OCI-LY1 (cell line): ENCODE data around the gene LRP5.

Experiments
- H2AFZ ChIP-seq: fragments of 200-600 bp; sonication (generic), shearing (Covaris generic); 2 replicates; pipeline ENCODE4 v1.6.0; 2014; ENCODE audit warnings: antibody characterized with exemption, mild to moderate bottlenecking, low read length
- H3F3A ChIP-seq: fragments of 200-600 bp; sonication (generic), shearing (Covaris generic); 2 replicates; pipeline ENCODE4 v1.6.0; 2014; ENCODE audit warnings: mild to moderate bottlenecking, antibody characterized with exemption, low read length, moderate library complexity; ENCODE audit not compliant: insufficient read depth
- H3K27ac ChIP-seq: fragments of 200-600 bp; sonication (generic); 2 replicates; pipeline ENCODE4 v1.5.1; 2014; ENCODE audit warnings: low read length, mixed run types, mild to moderate bottlenecking, low read depth; ENCODE audit not compliant: poor library complexity, severe bottlenecking
- H3K27me3 ChIP-seq: fragments of 200-600 bp; sonication (generic); 2 replicates; pipeline ENCODE4 v1.6.0; 2014; ENCODE audit warnings: antibody characterized with exemption, mild to moderate bottlenecking, low read length, moderate library complexity; ENCODE audit not compliant: insufficient read depth
- H3K36me3 ChIP-seq: fragments of 200-600 bp; sonication (generic); 2 replicates; pipeline ENCODE4 v1.6.1; 2014; ENCODE audit warnings: mild to moderate bottlenecking, antibody characterized with exemption, low read length, moderate library complexity, mixed read lengths; ENCODE audit not compliant: insufficient read depth
- H3K4me1 ChIP-seq: fragments of 200-600 bp; sonication (generic); 2 replicates; pipeline ENCODE4 v1.5.1; 2014; ENCODE audit warnings: mild to moderate bottlenecking, low read length, moderate library complexity; ENCODE audit not compliant: insufficient read depth, severe bottlenecking
- H3K4me2 ChIP-seq: fragments of 200-600 bp; sonication (generic), shearing (Covaris generic); 2 replicates; pipeline ENCODE4 v1.6.1; 2014; ENCODE audit warnings: low read length
- H3K4me3 ChIP-seq: fragments of 200-600 bp; sonication (generic); 2 replicates; pipeline ENCODE4 v1.5.1; 2014; ENCODE audit warnings: low read length, low read depth, mild to moderate bottlenecking, mixed read lengths; ENCODE audit not compliant: poor library complexity, severe bottlenecking
- H3K79me2 ChIP-seq: fragments of 200-600 bp; shearing (Covaris generic); 2 replicates; pipeline ENCODE4 v1.6.1; 2016; ENCODE audit warnings: mixed run types, low read length, mixed read lengths; ENCODE audit not compliant: insufficient read depth
- H3K9ac ChIP-seq: fragments of 200-600 bp; sonication (generic), shearing (Covaris generic); 2 replicates; pipeline ENCODE4 v1.6.1; 2014; ENCODE audit warnings: mild to moderate bottlenecking, low read length, mixed read lengths
- H3K9me2 ChIP-seq: fragments of 200-600 bp; sonication (generic), shearing (Covaris generic); 2 replicates; pipeline ENCODE4 v1.6.1; 2014; ENCODE audit warnings: low read depth, mild to moderate bottlenecking, low read length, mixed read lengths
- H3K9me3 ChIP-seq: fragments of 200-600 bp; shearing (Covaris generic); 2 replicates; pipeline ENCODE4 v1.6.1; 2014; ENCODE audit warnings: low read length, mixed read lengths
- H4K20me1 ChIP-seq: fragments of 200-600 bp; sonication (generic), shearing (Covaris generic); 2 replicates; pipeline ENCODE4 v1.6.0; 2016; ENCODE audit warnings: mild to moderate bottlenecking, low read length; ENCODE audit not compliant: insufficient read depth
- EZH2 ChIP-seq: fragments of 200-600 bp; sonication (generic), shearing (Covaris generic); IDR thresholded peaks from 2 replicates; pipeline ENCODE4 v1.8.0; 2017; ENCODE audit warnings: borderline replicate concordance, mixed run types, mild to moderate bottlenecking, antibody characterized with exemption, low read length, moderate library complexity, mixed read lengths
- TF ChIP-seq, protein P1 (sequence below): fragments of 200-600 bp; sonication (generic), shearing (Covaris generic); IDR thresholded peaks from 2 replicates; pipeline ENCODE4 v1.5.1; 2017; ENCODE audit warnings: mild to moderate bottlenecking, antibody characterized with exemption, low read length, moderate library complexity, mixed read lengths

LRP5 gene

GRCh38 chr11:68424981-68425865, 112.8 kb downstream of the LRP5 start:
- Histone ChIP-seq H3K79me2 (no peaks in the 10 kb centered on the region), H3K4me3 (no peak overlapping the region), H3K9me3 (peaks cover 9% of the 10 kb centered on the region; the same call in 1 of the 2 replicates), H2AFZ (no peak overlapping the region), H3K9ac (no peak overlapping the region), H3K36me3 (no peaks in the 10 kb centered on the region; the same call in 1 of the 2 replicates), H3K27me3 (peaks cover 8% of the 10 kb centered on the region; the same call in 1 of the 2 replicates), H3K4me1 (no peaks in the 10 kb centered on the region), H4K20me1 (no peaks in the 10 kb centered on the region), H3F3A (no peaks in the 10 kb centered on the region), H3K4me2 (no peak overlapping the region), H3K9me2 (no peaks in the 10 kb centered on the region), H3K27ac (no peak overlapping the region)
- TF ChIP-seq, protein P1, sequence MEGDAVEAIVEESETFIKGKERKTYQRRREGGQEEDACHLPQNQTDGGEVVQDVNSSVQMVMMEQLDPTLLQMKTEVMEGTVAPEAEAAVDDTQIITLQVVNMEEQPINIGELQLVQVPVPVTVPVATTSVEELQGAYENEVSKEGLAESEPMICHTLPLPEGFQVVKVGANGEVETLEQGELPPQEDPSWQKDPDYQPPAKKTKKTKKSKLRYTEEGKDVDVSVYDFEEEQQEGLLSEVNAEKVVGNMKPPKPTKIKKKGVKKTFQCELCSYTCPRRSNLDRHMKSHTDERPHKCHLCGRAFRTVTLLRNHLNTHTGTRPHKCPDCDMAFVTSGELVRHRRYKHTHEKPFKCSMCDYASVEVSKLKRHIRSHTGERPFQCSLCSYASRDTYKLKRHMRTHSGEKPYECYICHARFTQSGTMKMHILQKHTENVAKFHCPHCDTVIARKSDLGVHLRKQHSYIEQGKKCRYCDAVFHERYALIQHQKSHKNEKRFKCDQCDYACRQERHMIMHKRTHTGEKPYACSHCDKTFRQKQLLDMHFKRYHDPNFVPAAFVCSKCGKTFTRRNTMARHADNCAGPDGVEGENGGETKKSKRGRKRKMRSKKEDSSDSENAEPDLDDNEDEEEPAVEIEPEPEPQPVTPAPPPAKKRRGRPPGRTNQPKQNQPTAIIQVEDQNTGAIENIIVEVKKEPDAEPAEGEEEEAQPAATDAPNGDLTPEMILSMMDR, result no peak
- no peak for TF ChIP-seq EZH2

DNA sequence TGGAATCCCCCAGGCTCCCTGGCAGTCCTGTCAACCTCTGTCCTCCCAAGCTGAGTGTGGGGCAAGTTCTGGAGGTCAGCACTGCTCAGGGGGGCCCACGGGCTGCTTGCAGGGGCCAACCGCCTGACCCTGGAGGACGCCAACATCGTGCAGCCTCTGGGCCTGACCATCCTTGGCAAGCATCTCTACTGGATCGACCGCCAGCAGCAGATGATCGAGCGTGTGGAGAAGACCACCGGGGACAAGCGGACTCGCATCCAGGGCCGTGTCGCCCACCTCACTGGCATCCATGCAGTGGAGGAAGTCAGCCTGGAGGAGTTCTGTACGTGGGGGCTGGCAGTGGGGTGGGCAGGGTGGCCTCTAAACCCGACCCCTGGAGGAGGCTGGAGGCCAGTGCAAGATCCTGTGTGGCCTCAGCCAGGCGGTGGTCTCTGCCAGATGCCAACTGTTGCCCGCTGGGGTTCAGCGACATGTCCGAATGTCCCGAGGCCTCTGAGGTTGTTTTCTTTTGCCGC, 113.5 kb downstream of the LRP5 start:
- Histone ChIP-seq H3K27me3 (peaks cover 8% of the 10 kb centered on the region; the same call in 1 of the 2 replicates), H3K4me1 (no peaks in the 10 kb centered on the region), H3K9me2 (no peaks in the 10 kb centered on the region), H3K27ac (no peak overlapping the region), H3K4me3 (no peak overlapping the region), H2AFZ (no peak overlapping the region), H3K4me2 (no peak overlapping the region), H4K20me1 (no peaks in the 10 kb centered on the region), H3K9ac (no peak overlapping the region), H3K9me3 (peaks cover 9% of the 10 kb centered on the region; the same call in 1 of the 2 replicates), H3F3A (no peaks in the 10 kb centered on the region), H3K79me2 (no peaks in the 10 kb centered on the region), H3K36me3 (no peaks in the 10 kb centered on the region; the same call in 1 of the 2 replicates)
- TF ChIP-seq EZH2, result no peak

DNA sequence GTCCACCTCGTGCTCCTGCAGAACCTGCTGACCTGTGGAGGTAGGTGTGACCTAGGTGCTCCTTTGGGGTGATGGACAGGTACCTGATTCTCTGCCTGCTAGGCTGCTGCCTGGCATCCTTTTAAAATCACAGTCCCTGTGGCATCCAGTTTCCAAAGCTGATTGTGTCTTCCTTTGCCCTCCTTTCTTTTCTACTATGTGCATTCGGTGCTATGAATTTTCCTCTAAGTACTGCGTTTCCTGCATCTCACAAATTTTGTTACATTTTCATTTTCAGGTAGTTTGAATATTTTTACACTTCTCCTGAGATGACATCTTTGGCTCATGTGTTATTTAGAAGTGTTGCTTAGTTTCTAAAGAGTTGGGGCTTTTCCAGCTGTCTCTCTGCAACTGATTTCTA, 117.3 kb downstream of the LRP5 start:
- Histone ChIP-seq H4K20me1 (no peaks in the 10 kb centered on the region), H3K27me3 (peaks cover 2% of the 10 kb centered on the region; the same call in 1 of the 2 replicates), H2AFZ (no peak overlapping the region), H3K27ac (no peak overlapping the region), H3F3A (no peaks in the 10 kb centered on the region), H3K9me3 (peaks cover 9% of the 10 kb centered on the region; the same call in 1 of the 2 replicates), H3K4me1 (no peaks in the 10 kb centered on the region), H3K9ac (no peak overlapping the region), H3K36me3 (no peaks in the 10 kb centered on the region; the same call in 1 of the 2 replicates), H3K4me2 (no peak overlapping the region), H3K9me2 (no peaks in the 10 kb centered on the region), H3K4me3 (no peak overlapping the region), H3K79me2 (no peaks in the 10 kb centered on the region)
- no peak for TF ChIP-seq EZH2
- TF ChIP-seq, protein P1, result no peak
